Measurements from ENCODE around the gene SLC26A6. TPM values are rescaled to one million over a fixed set of nuclear protein-coding genes. Genes with fewer than 3 reads are reported as not detected.

SLC26A6 gene
- total RNA-seq, 1 experiment from 2014 or later = 44.9 TPM

- Histone ChIP-seq H2AFZ (ENCODE audit: low read length) (no peak overlapping the region), H3K4me3 (ENCODE audit: low read length) (no peak overlapping the region), H3K4me2 (ENCODE audit: low read length) (no peak overlapping the region), H3K9ac (ENCODE audit: low read length) (no peak overlapping the region), H3K36me3 (ENCODE audit: low read depth, low read length) (no peaks in the 10 kb centered on the region), H3K9me3 (ENCODE audit: low read length) (no peaks in the 10 kb centered on the region), H3K27me3 (ENCODE audit: low read length) (no peaks in the 10 kb centered on the region), H3F3A (ENCODE audit: low read length, unreplicated experiment) (no peaks in the 10 kb centered on the region), H3K79me2 (ENCODE audit: low read length) (0 out of 2 replicates have a peak, but pooled peaks cover under 1% of the 10 kb centered on the region), H3K9me2 (replicated peaks; ENCODE audit: low read length) (no peaks in the 10 kb centered on the region), H3K27ac (ENCODE audit: low read length) (no peak overlapping the region), H4K20me1 (ENCODE audit: low read length) (no peaks in the 10 kb centered on the region), H3K4me1 (ENCODE audit: insufficient read depth, low read length) (peaks cover 10% of the 10 kb centered on the region)
- POLR2A ChIA-PET (ENCODE audit: unreplicated experiment) = no interaction called here
- intact Hi-C loops (cut with micrococcal nuclease) = no loop called here
- TF ChIP-seq EZH2phosphoT487 (IDR thresholded peaks at IDR 0.05; ENCODE audit: borderline replicate concordance, low read length) (no peak), EZH2 (IDR thresholded peaks at IDR 0.05; ENCODE audit: low read length, unreplicated experiment) (no peak), CTCF (conservative IDR thresholded peaks at IDR 0.05; ENCODE audit: low read depth, low read length) (no peak)
- CTCF ChIA-PET = no interaction called here
- BruUV-seq (replicated peaks) = no TSS peak
- DNase-seq (no peak), ATAC-seq (no peak)
Measured at GRCh38 chr3:48641396-48641795, 6.1 kb upstream of the SLC26A6 start.

GRCh38 chr3:48639944-48640606 is 4.8 kb upstream of the SLC26A6 start:
- intact Hi-C loops (cut with micrococcal nuclease) = no loop called here
- ATAC-seq (no peak), DNase-seq (no peak)
- H3K4me2 ChIP-seq (ENCODE audit: low read length) = no peak overlapping the region
- peaks cover 5% of the 10 kb centered on the region for H3K79me2 ChIP-seq (ENCODE audit: low read length)
- CTCF ChIA-PET = interaction anchor here (0.7 kb wide), 1 partner anchor 34 kb away, joined by 12 read pairs; no protein-coding TSS in a partner anchor
- no peaks in the 10 kb centered on the region for H4K20me1 ChIP-seq (ENCODE audit: low read length)
- H3K27ac ChIP-seq (ENCODE audit: low read length) = no peak overlapping the region
- no peaks in the 10 kb centered on the region for H3K9me2 ChIP-seq (replicated peaks; ENCODE audit: low read length)
- POLR2A ChIA-PET (ENCODE audit: unreplicated experiment) = no interaction called here
- no peaks in the 10 kb centered on the region for H3F3A ChIP-seq (ENCODE audit: low read length, unreplicated experiment)
- H3K4me1 ChIP-seq (ENCODE audit: insufficient read depth, low read length) = peaks cover 17% of the 10 kb centered on the region
- H3K9ac ChIP-seq (ENCODE audit: low read length) = no peak overlapping the region
- H3K27me3 ChIP-seq (ENCODE audit: low read length) = no peaks in the 10 kb centered on the region
- no peaks in the 10 kb centered on the region for H3K36me3 ChIP-seq (ENCODE audit: low read depth, low read length)
- no TSS peak for BruUV-seq (replicated peaks)
- H2AFZ ChIP-seq (ENCODE audit: low read length) = no peak overlapping the region
- H3K4me3 ChIP-seq (ENCODE audit: low read length) = no peak overlapping the region
- no peaks in the 10 kb centered on the region for H3K9me3 ChIP-seq (ENCODE audit: low read length)
- TF ChIP-seq CTCF (conservative IDR thresholded peaks at IDR 0.05; ENCODE audit: low read depth, low read length) = no peak
- TF ChIP-seq EZH2phosphoT487 (IDR thresholded peaks at IDR 0.05; ENCODE audit: borderline replicate concordance, low read length) = no peak
- no peak for TF ChIP-seq EZH2 (IDR thresholded peaks at IDR 0.05; ENCODE audit: low read length, unreplicated experiment)

- Histone ChIP-seq H3K9ac (ENCODE audit: low read length) (no peak overlapping the region), H3F3A (ENCODE audit: low read length, unreplicated experiment) (no peaks in the 10 kb centered on the region), H3K4me3 (ENCODE audit: low read length) (no peak overlapping the region), H3K9me2 (replicated peaks; ENCODE audit: low read length) (no peaks in the 10 kb centered on the region), H3K36me3 (ENCODE audit: low read depth, low read length) (no peaks in the 10 kb centered on the region; the same call in 1 of the 2 replicates), H2AFZ (ENCODE audit: low read length) (no peak overlapping the region), H3K27me3 (ENCODE audit: low read length) (no peaks in the 10 kb centered on the region), H3K4me1 (ENCODE audit: insufficient read depth, low read length) (peaks cover 26% of the 10 kb centered on the region), H3K27ac (ENCODE audit: low read length) (no peak overlapping the region), H3K9me3 (ENCODE audit: low read length) (no peaks in the 10 kb centered on the region), H4K20me1 (ENCODE audit: low read length) (no peaks in the 10 kb centered on the region), H3K4me2 (ENCODE audit: low read length) (no peak overlapping the region), H3K79me2 (ENCODE audit: low read length) (peaks cover 22% of the 10 kb centered on the region)
- intact Hi-C loops (cut with micrococcal nuclease) = no loop called here
- ATAC-seq (no peak), DNase-seq (no peak)
- POLR2A ChIA-PET (ENCODE audit: unreplicated experiment) = no interaction called here
- CTCF ChIA-PET = no interaction called here
- TF ChIP-seq EZH2 (IDR thresholded peaks at IDR 0.05; ENCODE audit: low read length, unreplicated experiment) (no peak), EZH2phosphoT487 (IDR thresholded peaks at IDR 0.05; ENCODE audit: borderline replicate concordance, low read length) (no peak), CTCF (conservative IDR thresholded peaks at IDR 0.05; ENCODE audit: low read depth, low read length) (no peak)
- no TSS peak for BruUV-seq (replicated peaks)
Measured at GRCh38 chr3:48637305-48637704, 2.0 kb upstream of the SLC26A6 start.
